ENCODE data around the gene CFAP141.
"Not testable (repeated sequence)": the region's sequence is repeated elsewhere in the genome, so short reads cannot be mapped to it uniquely, and the experiment has no call there.

CFAP141 gene

DNA sequence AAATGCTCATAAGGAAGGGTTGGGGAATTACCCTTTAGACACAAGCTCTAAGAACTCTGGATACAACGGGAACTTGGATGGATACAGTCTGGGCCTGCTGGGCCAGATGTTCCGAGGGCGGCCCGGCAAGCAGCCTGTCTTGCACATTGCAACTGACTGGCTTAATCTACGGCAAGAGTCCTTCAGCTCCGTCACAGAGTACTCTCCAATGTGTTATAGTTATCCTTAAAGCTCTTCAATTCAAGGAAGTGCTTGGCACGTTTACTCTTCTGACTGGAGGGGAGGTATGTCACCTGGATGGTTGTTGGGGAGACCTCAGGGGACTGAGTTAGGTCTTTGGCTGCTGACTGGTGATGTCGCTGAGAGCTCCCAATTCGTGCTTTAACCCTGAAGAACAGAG is 1.1 kb upstream of the CFAP141 start:
- DNase-seq = no peak

DNA sequence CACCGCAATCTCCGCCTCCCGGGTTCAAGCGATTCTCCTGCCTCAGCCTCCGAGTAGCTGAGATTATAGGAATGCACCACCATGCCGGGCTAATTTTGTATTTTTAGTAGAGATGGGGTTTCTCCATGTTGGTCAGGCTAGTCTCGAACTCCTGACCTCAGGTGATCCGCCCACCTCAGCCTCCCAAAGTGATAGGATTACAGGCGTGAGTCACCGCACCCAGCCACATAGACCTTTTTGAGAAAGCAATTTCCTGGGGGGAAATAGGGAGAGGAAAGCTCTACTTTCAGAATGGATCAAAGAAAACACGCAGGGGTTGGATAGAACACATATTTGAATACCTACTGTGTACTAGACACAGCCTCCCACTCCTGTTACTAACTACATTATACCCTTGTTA is 355 bp downstream of the CFAP141 start:
- not testable (repeated sequence) for DNase-seq

DNA sequence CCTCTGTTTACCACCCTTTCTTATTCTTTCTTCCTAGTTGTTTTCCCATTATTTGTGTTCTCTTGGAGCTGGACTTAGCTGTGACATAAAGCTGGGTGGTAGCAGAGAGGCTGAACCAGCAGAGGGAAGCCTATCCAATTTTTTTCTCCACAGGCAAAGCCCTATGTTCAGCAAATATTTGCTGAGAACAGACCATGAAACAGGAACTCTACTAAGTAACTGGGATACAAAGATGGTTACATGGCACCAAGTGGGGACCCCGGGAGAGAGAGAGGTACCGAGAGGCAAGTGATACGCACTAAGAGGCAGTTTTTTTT is 6.6 kb downstream of the CFAP141 start:
- no peak for DNase-seq

DNA sequence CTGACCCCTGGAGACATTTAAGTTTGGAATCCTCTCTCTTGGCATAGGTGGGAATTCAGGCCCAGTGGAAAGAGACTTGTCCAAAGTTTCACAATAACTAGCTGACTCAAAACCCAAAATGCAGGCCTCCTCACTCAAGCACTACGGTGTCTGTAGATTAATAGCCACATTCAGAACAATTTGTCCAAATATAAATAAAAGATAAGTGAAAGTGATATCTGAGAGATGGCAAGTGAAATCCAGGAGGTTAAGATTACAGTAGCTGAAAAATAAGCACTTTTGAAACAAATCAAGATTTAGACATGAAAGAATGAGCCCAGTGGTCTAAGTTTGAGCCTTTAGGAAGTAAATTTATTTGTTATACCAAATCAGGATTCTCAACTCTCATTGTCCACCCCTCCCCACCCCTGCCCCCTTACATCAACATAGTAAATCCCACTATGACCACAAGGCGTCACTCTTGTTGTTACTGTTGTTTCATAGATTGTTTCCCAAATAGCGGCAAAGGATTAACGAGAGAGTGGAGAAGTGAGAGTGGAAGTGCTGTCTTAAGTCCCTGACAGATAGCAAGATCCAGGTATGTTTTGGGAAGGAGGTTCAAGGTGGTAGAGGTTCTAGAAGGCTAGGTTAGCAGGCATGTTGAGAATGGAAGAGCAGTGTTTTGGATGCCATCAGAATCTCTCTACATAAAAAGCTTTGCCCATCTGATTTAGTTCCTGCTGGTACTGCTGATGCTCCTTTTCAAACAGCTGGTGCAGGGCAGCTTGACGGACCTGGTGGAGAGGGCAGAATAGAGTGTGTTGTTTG is 7.2 kb downstream of the CFAP141 start:
- DNase-seq = peak; percentile 54

DNA sequence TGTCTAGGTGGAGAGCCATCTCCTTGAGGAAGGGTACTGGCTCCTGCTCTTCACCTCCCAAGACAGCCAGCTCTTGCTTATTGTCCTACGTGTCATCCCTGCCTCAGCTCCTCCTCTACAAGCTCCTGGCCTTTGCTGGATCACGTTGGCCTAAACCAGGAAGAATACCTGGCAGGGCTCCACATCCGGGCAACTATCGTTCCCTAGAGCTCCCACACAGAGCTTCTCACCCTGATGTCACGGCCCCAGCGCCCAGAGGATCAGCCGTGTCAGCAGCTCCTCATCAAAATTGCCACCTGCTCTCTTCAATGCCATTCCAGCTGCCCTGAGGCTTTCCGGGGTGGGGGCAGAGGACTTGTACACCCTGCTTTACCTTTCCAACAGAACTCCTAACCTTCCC is 12.3 kb downstream of the CFAP141 start:
- DNase-seq = no peak

DNA sequence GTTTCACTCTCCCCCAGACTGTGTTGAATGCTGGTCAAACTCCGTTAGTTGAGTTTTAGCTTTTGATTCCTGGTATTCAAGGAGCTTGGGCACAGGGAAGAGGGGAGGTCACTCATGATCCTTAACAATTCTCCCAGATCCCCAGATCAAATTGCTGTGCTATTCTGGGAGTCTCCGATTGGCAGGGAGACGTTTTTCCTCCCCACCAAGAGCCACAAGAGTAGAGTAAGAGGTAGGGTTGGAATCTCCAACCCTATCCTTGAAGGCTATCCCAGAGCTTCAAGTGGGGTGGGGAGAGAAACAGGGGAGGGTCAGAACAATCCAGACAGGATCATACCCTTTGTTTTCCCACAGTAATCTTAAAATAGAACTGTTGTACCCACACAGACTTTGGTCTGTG is 13.7 kb downstream of the CFAP141 start:
- DNase-seq = no peak

DNA sequence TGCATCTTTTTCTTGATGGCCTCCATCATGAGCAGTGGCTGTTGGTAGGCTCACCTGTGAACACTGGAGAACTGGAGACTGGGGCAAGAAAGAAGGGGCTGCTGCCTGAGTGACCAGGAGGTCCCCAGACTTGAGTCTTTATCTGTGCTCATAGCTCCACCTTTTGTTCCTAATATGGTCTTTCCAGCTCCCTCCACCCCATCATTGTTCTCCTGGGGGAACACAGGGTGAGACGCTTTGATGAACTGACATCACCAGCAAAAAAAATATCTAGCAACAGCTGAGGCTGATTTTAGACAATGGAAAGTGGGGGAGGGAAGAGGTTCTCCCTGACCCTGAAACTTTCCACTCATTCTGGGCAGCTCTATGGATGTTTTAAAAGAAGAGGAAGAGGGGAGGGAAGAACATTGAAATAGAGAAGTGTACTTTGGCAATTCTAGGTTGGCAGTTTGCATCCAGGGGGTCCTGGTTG is 14.1 kb downstream of the CFAP141 start, which contains the start of gene TPM3:
Gene TPM3, minus strand, starts transcription at position 111 of the 472 bp plus-strand sequence. Its CDS starts 82 bp downstream, at position 29.
- DNase-seq = no peak

DNA sequence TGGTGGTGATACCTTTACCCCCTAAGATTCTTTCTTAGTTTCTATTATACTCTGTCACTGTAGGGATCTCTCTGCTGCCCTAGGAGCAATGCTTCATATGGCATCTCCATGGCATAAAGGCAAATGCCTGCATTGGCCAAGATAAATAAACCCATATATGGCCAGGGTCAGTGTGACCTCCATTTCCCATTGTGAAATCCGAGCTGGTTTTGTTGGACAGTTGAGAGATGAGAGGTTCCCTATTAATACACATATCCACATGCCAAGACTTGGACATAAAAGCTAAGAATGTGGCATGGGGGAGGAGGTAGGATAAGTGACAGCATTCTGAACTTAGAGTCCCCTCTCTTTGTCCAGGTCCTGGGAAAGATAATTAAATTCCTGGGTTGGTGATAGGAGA is 15.6 kb downstream of the CFAP141 start:
- no peak for DNase-seq

DNA sequence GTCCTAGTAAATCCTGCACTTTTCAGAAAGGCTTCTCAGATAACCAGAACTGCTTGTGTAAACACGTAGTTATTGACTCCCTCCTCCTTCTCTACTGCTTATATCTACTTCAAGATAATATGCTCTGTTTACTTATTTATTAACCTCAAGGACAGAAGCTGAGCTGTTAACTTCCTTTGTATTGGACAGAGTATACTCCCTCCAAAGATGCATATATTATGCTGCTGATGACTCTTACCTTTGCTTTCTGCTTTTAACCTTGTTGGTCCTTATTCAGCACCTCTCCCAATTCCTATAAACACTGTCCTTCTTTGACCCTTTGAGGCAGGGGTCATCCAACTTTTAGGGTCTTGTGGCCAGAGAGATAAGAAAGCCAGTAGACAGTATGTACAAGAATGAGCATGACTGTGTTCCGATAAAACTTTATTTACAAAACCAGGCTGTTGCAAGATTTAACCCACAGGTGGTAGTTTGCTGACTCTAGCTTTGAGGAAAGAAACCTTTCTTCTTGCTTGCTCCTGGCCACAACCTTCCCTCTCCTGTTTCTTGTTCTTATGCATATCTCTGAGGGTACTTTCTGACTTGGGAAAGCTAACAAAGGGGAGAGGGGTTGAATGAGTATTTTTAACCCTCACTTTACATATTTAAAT is 19.2 kb downstream of the CFAP141 start:
- DNase-seq = no peak

DNA sequence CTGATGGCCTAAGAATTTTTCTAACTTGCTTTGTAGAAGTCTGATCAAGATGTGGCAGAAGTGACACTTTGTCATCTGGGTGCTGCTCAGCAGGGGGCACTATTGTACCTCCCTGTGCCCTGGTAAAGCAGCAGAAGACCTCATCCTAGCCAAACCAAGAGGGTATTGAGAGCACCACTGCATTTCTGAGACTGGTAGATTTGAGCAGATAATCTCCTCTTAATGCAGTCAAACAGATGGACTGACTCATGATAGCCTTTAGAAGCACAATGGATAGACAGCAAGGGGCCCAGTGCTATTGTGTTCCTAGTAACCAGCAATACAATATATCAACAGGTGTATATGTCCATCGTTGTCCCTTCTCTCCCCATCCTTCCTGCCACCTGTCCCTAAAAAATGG is 20.0 kb downstream of the CFAP141 start:
- no peak for DNase-seq

DNA sequence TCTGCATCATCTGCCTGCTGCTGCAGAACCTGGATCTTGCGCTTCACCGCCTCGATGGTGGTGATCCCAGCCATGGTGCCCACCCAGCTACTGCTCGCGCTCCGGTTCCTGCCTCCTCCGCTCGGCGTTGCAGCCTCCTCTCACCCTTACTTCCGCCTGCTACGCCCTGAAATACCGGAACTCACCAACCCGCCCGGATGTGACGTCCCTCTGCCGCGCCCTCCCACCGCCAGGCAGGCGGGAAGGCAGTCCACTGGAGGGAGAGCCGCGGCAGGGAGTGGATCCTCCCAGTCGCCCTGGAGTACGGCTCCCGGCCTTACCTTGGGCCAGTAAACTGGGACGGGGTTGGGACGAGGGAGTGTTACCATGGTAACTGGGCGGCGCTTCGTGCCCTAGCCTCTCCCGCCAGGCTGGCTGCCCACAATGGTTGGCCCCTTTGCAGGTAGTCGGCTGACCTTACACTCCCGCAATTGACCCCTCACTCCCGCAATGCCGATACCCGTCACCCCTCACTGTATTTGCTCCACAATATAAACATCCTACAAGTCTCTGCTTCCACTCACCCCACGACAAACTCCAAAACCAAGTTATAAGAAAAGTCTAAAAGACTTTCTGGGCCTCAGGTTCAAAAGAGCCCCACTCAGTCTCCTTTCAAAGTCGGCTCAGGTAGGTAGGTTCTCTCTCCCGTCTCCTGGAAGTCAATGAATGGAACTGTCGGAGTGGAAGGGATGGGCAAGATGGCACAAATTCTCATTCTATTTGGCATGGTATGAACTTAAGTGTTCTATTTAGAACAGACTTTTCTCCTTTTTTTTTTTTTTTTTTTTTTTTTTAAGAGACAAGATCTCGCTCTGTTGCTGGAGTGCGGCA is 22.9 kb downstream of the CFAP141 start:
- DNase-seq = peak; percentile 95

DNA sequence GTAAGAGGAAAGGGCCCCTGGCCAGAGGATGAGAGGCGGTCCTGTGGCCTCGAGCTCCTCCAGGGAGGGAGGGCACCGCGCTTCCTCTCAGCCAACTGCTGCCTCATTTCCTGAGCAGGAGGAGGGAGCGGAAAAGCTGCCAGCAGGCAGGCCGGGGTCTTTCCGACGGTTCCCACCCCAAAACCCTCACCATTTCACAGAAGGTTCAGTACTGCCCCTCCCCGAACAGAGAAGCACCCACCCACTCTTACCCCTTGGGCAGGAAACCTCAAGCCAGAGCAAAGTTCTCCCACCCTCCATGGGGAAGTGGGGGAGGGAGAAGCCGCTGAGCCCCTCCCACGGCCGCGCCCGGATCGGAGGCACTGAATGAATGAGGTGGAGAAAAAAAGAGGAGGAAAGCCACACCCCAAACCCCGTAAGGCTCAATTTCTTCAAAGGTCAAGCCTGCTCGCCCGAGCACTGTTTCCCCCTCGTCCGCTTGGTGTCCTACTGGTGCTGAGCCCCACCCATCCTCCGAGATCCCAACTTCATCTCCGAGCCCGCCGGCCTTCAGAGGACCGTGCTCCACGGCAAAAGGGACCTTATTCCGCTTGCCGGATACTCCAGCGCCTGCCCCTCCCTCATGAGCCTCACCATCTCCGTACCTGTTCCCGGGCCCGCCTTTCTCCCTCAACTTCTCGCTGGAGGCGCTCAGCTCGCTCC is 23.6 kb downstream of the CFAP141 start:
- peak; percentile 65 for DNase-seq

DNA sequence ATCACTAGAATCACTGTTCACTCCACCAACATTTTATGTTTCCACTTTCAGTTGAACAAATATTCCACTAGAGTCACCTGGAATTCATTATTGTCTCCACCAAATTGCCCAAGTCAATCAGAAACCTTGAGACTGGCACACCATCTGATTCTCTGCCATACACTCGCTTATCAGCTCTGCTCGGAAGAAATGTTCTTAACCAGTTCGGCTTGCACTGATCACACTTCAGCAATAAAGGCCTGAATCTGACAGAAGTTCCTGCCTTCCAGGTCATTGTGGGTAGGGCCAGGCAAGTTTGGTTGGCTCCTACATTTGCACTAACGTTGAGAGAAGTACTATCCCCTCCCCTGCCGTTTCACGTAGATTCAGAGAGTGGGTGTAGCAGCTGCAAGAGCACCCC is 24.2 kb downstream of the CFAP141 start:
- no peak for DNase-seq

DNA sequence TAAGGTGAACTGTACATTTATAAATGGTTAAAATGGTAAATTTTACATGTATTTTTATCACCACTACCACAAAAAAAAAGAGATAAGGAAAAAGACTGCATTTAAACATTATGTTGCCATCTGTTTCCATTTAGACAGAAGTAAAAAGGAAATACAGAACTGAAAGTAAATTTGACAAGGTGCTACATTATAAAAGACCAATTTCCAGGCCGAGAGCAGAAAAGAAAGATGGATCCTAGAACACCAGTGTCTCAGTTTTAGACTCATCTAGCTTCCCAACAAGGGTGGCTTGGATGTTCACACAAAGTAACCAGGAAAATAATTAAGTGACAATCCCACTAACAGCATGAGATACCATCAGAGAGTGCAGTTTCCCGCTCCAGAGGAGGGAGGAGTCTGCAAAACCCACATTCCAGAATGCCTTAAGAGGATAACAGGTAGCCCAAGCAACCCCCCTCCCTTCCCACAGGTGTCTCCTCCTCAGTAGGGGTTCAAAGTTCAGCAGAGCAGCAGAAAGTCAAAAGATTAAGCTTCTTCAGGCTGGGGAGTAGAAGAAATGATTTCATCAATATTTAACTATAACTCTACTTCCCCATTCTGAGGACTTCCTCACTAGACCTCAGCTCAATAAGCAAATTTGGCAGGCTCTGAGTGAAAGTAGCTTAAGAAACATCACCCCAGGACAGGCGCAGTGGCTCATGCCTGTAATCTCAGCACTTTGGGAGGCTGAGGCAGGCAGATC is 26.0 kb downstream of the CFAP141 start:
- DNase-seq = no peak

DNA sequence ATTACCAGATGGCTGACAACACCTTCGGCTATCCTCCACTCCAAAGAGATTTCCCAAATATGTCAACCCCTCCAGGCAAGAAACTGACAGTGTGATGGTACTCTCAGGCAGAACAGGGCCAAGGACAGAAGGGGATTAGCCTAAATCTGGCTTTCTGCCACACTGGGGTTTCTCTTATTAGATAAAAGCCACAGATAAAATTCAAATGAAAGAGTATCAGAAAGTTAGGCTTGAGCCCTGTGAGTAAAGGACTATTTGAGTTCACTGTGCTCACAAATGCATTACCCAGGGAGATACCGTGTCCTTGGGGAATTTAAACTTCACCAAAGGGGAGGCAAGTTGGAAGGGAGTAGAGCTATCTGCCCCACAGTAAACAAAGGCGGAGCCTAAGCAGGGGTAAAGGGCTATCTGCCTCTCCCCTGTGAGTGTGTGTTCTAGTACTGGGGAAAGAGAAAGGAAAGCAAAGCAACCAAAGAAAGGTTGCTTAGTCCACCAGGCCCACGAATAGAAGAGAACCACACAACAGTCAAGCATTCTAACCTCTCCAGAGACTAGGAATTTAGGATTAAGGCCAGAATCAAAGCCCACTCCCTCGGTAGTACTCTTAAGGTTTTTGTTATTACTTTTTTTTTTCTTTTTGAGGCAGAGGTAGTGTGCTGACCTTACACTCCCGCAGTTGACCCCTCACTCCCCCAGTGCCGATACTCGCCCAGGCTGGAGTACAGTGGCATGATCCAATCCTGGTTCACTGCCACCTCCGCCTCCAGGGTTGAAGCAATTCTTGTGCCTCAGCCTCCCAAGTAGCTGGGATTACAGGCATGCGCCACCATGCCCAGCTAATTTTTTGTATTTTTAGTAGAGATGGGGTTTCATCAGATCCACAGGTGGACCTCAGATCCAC is 27.0 kb downstream of the CFAP141 start:
- DNase-seq = no peak

DNA sequence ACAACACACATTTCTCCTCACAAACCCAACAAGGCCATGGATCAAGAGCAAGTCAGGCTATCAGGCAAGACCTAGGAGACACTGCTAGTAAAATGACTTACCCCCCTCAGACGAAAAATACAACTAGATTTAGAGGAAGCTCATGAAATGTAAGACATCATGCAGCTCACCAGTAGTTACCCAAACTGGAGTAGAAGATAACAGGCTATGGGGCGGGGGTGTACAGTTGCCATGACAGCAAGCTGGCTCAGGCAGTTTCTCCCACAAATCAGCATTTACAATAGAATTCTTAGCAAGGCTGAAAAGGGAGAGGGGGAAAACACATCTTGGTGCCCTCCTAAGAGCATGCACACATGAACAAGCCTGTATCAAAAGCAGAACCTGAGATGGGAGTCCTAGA is 28.1 kb downstream of the CFAP141 start:
- DNase-seq = no peak

DNA sequence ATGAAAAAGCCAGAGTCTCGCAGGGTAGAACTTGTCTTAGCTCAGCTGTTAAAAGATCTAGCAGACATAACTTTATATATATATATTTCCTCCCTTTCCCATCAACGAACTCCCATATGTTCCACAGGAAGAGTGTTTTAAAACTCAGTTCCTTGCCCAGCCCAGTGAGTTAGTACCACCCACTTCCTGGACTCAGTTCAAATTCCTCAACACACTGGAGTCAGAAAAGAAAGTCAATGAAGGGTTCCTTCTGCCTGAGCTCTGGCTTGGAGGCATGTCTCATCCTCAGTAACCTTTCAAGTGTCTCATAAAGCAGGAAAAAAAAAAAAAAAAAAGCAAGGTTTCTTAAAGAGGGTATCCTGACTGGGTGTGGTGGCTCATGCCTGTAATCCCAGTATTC is 29.8 kb downstream of the CFAP141 start:
- DNase-seq = peak; percentile 72

DNA sequence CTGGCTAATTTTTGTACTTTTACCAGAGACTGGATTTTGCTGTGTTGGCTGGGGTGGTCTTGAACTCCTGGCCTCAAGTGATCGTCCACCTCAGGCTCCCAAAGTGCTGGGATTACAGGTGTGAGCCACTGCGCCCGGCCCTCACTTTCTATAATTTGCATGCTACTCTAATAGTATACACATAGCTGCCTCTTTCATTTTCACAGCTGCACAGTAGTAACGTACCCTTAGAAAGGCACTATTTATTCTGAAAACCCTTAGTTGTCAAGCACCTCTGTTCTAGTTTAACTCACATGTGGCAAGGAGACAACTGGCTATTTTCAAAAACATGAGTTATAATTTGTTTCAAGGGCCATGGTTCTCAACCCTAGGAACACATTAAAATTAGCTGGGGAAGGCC is 31.5 kb downstream of the CFAP141 start:
- no peak for DNase-seq

DNA sequence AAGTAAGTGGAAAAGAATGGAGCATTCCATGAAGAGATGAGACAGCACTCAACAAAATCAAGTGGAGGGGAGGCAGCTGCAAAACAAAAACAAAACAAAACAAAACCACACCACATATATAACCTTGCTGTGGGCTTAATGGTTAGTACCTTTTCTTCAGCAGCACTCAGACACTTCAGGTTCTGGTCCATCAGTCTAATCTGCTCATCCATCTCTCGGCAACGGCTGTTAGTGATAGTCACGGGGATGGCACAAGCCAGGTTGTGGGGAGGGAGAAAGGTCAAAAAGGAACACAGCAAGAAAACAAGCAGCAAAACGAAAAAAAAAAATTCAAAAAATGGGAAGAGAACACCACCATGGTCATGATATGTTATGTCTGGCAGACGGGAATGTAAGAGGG is 34.3 kb downstream of the CFAP141 start:
- no peak for DNase-seq

DNA sequence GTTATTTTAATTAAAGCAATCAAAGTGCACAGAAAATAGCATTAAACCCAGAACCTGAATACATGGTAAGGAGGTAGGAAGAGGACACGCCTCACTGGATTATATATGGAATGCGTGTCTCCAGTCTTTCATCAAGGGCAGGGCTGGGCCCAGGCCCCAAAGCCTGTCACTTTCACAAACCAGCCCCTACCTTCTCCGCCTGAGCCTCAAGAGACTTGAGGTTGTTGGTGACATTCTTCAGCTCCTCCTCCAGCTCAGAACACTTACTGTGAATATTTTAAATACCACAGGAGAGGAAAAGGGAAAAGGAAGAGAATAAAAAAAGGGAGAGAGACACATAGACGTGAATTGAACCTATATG is 34.9 kb downstream of the CFAP141 start:
- no peak for DNase-seq

Measured in fibroblast of skin of abdomen (primary cell).